Stimulated activated CD4-positive, alpha-beta T cell treated with anti-CD3 and anti-CD28 coated beads, TNF-alpha, amount 100 ng/mL, for 24 hours (primary cell): Measurements from ENCODE around the gene PPP1R3E.
"Not testable (repeated sequence)": the region's sequence is repeated elsewhere in the genome, so short reads cannot be mapped to it uniquely, and the experiment has no call there.

Experiments used
- DNase-seq, 3 experiments: peaks; one replicate each; pipeline ENCODE4 v3.0.0-alpha.2; 2020; ENCODE audit warnings: low read depth in 3 of 3

The PPP1R3E gene

DNA sequence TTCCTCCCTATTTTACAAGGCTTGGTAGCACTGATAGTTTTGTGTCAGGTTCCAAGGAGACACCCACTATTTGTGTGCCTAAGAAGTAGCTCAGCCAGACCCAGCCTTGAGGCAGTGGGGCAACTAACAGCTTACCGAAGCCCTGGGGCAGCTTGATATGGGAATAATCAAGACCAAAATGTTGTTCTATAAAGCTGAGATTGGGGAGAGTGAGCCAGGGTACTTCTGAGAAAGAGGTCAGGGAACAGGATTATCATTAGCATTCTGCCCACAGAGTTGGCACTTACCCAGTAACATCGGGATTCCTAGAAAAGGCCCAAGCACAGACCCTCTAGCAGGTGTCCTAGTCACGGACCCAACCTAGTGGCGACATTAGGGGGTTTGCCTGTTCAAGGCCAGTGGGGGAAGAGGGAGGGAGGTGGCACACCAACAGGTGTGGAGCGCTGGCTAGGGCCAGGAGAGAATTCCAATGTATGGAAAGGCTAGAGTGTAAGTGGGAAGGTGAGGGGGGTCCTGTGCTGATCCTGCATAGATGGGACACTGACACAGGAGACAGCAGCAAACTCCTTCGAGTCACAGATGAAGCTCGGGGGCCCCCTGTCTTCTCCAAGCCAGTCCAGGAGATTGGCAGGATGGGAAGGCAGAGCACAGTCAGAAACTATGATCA lies 4.9 kb downstream of the PPP1R3E start:
- no peak for DNase-seq

DNA sequence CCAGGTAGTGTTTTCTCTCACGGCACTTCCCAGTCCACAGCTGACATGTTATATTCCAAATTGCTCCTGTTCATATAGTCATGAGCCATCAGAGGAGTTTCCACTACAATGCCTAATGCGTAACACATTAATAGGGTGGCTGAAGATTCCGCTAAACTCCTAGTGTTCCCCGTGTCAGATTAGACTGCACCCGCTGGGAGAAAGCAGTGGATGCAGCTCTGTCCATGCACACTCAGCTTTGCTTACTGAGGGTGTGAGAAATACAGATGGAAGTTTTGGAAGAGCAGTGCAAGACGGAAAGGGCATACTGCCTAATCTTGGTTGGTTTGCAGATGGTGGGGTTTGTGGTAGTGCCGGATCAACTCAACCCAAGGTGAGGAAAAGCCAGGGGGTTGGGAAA lies 5.6 kb downstream of the PPP1R3E start:
- no peak for DNase-seq

DNA sequence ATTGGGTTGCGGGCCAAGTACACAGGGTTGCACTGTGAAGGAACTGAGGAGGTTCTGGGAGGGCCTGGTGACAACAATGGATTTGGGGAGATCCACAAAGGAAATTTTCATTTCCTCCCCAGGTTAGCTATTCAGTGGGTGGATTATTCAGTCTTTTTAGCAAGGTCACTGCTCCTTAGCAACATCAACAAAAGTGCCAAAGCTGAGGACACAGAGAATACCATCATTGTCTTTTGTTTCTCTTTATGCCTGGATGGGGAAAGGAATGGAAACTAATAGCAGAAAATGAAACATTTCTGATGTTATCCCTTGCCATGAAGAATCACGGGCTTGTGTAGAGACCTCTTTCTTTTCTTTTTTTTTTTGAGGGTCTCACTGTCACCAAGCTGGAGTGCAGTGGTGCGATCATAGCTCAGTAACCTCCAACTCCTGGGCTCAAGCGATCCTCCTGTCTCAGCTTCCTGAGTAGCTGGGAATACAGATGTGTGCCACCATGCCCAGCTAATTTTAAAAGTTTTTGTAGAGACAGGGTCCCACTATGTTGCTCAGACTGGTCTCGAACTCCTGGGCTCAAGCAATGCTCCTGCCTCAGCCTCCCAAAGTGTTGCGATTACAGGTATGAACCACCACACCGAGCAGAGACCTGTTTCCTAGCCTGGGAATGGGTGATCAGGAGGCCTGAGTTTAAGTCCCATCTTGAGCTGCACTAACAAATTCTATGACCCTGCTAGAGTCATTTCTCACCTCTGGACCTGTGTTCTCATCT lies 6.5 kb downstream of the PPP1R3E start:
- DNase-seq, result no peak

GRCh38 chr14:23294734-23295561 lies 7.7 kb downstream of the PPP1R3E start:
- peak; percentile 7 to 40 (median 39) for DNase-seq

GRCh38 chr14:23286902-23287479 lies 15.7 kb downstream of the PPP1R3E start:
- DNase-seq, result no peak

DNA sequence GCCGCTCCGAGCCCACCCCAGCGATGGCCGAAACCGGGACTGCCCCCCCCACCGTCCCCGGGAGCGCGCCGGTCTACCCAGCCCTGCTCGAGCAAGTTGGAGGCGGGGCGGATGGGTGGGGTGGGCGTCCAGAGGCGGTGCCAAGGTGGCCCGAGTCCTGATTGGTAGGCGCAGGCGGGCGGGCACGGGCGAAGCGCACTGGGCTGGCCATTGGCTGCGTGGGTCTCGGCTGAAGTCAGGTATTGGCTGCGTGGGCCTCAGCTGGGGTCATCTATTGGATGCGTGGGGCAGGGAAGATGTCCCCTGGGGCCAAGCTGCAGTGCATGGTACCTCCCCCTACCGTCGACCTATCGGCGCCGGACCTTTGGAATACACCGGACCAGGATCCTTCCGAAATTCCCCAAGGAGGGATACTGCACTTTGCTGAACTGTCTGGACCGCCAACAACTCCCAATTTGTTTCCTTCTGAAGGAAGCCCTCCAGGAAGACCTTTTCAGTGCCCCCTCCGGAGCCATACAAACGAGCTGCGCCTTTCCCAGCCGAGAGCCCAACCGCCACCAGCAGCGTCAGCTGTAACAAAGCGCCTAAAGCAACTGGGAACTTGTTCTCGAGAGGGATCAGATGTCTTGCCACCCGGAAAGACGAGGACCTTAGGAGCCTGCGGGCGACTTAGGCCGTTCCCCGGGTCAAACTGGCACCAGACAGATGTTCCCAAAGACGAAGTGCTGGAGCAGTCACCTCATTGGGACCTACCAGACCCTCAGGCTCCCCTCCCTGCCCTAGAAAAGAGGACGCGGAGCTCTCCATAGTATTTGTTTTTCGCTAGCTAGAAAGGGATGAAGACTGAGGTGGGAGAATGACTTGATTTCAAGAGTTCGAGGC lies 16.4 kb downstream of the PPP1R3E start, which contains the start of gene HOMEZ:
HOMEZ (minus strand) TSS at position 113 of the 882 bp plus-strand sequence. CDS start 180 bp downstream, outside the sequence.
- peak; percentile 96 to 99 (median 97) for DNase-seq

DNA sequence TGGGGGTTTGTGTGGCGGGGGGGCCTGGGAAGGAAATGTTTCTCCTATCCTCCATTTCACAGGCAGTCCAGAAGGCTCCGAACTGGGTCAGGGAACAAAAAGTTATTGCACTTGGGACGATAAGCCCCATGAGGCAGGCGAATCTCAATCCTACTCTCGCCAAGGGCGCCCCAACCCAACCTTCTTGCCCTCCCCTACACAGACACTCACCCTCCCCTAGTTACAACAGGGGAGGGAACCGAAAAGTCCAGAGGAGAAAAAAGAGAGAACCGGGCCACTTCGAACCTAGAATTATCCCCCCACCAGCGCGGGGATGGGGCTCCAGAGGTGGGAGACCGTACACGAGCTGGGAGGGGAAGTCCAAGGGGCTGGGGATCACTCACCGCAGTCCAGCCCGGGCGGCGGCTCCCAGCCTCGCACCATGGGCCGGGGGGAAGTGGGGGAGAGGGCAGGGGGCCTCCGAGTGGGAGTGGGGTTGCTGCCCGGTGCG lies 17.1 kb downstream of the PPP1R3E start:
- DNase-seq, result no peak

DNA sequence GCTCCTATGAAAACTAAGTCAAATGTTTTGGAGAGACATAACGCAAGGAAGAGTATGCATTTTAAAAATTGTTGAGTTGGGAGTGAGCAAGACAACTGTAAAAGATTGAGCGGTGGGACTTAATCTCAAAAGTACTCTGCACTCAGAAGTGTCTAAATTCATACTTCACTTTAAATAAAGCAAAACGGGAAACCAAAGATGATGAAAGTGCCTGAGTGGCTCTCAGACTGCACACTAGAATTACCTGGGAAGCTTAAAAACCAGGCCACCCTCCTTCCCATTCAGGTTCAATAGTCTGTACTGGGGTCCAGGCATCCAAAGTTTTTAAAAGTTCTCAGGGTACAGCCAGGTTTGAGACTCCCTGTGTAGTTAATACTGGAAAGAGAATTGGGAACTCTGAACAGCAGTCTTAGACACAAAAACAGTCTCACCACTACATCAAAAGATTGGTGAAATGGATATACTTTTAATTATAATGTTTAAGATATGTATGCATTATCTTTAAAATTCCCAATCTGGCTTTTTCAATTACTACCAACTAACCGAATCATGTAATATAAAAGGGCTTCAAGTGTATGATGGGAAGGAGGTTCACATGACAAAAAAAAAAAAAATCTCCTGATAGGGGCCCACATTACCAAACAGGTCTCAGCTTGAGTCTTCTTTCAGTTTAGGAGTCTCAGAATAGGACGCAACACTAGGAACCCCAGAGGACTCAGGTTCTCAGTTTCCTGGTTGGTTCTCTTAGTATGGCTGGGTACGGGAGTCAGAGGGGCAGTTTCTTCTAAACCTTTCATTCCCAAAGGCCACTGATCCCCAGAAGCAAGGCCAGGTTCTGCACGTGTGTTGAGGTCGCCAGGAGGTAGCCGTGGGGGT lies 17.8 kb downstream of the PPP1R3E start:
- DNase-seq, result no peak

- no peak for DNase-seq
Observed at GRCh38 chr14:23281247-23281646, 21.4 kb downstream of the PPP1R3E start.

- DNase-seq, result not testable (repeated sequence)
Observed at GRCh38 chr14:23277928-23278327, 24.7 kb downstream of the PPP1R3E start.

DNA sequence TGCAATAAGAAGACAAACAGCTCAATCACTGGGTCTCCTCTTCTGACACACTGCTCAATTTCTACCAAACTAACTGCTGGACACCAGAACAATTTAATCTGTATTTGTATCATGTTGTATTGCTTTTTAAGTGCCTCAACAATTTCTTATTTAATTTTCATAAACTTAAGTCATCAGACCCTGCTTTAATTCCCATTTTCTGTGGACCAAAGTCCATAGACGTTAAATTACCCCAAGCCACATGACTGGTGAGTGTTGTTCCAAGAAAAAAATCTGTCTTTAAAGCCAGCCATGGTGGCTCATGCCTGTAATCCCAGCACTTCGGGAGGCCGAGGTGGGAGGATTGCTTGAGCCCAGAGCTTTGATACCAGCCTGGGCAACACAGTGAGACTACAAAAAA lies 25.5 kb downstream of the PPP1R3E start:
- DNase-seq, result no peak

DNA sequence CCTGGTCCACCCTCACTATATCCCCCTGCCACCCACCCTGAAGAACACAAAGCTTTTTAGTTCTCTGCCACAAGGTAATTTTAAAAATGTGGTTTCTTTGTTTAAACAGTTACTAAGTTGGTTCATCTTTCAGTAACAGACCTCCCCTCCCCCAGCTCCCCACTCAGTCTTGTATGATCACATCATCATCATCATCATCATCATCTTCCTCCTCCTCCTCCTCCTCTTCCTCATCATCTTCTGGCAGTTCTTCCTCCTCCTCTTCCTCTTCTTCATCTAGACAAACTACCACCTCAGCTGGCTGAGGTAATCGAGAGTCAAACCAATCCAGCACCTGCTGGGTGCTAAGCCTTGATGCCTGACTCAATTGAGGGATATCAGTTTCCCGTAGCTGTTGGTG lies 27.2 kb downstream of the PPP1R3E start:
- DNase-seq, result no peak

DNA sequence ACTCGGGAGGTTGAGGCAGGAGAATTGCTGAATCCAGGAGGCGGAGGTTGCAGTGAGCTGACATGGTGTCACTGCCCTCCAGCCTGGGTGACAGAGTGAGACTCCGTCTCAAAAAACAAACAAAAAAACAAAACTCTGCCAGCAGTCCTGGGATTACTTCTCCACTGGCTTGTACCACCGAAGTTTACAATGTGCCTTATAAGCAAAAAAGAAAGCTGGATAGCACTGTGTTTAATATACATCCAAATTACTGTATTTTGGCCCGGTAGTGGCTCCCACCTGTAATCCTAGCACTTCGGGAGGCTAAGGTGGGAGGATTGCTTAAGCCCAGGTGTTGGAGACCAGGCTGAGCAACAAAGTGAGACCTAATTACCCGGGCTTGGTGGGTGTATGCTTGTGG lies 33.5 kb downstream of the PPP1R3E start:
- DNase-seq, result no peak

DNA sequence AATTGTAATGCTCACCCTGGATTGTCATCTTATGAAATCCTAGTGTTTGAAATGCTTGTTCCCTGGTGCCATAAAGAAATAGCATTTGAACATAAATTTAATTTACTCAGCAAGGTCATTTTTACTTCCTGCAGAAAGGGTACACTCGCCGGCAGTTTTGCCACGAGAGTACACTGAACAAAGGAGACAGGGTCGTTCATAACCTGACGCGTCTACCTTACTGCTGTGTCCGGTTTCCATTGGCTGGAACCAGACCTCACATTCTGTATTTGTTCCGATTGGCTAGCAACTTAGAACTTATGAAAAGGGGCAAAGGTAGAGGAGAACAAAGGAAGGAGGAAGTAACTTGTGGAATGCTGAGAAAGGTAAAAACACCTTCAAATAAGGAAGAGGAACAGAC lies 41.8 kb downstream of the PPP1R3E start:
- DNase-seq, result not testable (repeated sequence)

DNA sequence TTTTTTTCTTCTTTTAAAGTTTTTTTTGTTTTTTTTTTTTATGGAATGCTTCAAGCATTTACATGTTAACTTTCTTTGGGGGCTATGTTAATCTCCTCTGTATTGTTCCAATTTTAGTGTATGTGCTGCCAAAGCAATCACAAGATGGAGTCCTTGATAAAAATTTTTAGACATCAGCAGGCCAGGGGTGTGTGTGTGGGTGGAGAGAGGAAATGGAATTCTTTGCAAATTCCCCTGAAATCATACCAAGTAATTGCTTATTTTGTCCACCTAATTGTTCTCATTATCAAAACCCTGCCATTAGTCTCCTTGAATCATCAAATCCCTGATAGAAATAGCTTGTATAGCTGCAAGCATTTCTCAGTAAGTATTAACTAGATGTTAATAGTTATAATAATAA lies 43.2 kb downstream of the PPP1R3E start:
- DNase-seq, result no peak

DNA sequence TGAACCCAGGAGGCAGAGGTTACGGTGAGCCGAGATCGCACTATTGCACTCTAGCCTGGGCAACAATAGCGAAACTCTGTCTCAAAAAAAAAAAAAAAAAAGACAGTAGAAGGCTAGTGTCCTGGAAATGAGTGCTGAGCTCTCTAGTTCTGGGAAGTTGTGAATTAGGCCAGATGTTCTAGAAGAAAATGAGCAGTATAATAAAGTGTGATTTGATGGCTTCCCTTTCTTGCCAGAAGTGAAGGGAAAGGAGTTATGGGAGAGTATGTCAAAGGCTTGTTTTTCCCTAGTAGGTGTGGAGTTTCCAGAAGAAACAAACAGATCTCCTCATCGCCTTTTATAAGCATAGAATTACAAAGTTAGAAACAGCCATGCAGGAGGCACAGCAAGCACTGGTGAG lies 44.4 kb downstream of the PPP1R3E start:
- no peak for DNase-seq

GRCh38 chr14:23252420-23253333 lies 50.0 kb downstream of the PPP1R3E start:
- no peak for DNase-seq

GRCh38 chr14:23252006-23252405 lies 50.7 kb downstream of the PPP1R3E start:
- DNase-seq, result no peak

DNA sequence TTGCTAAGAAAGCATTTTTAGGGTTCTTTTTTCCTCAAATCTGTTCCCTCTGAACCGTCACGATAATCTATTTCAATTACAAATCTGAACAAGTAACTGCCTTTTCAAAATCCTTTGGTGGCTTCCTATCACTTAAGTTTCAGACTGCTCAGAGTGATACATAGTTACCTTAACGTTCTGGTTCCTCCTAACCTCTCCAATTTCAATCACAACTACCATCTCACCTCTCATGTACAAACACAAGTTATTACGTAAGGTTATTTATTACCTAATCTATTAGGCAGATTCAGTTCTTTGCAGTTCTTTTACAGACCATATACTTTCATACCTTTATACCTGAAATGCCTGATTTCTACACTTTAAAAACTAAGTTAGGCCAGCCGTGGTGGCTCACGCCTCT lies 52.8 kb downstream of the PPP1R3E start:
- no peak for DNase-seq
